Ascending aorta (tissue), 2 donors: ENCODE results near the gene ERV3-1. TPM values are rescaled to one million over a fixed set of nuclear protein-coding genes. Genes with fewer than 3 reads are reported as not detected.
"Not testable (repeated sequence)": the region's sequence is repeated elsewhere in the genome, so short reads cannot be mapped to it uniquely, and the experiment has no call there.

Experiments used
- DNase-seq, 2 donors: peaks; one replicate each; pipeline ENCODE4 v3.0.0-alpha.2; 2019; ENCODE audit warnings: low spot score in 2 of 2
- H3K27ac ChIP-seq, 2 donors: fragments of 200-600 bp; sonication (generic); one replicate each; pipeline ENCODE4 v1.5.1; 2016 to 2017; ENCODE audit warnings: mild to moderate bottlenecking in 1 of 2
- H3K27me3 ChIP-seq: fragments of 200-600 bp; sonication (generic); one replicate; pipeline ENCODE4 v1.5.1; 2017
- H3K36me3 ChIP-seq, 2 donors: fragments of 200-600 bp; sonication (generic); one replicate each; pipeline ENCODE4 v1.5.1; 2016
- H3K4me1 ChIP-seq, 2 donors: fragments of 200-600 bp; sonication (generic); one replicate each; pipeline ENCODE4 v1.5.1; 2016 to 2017; ENCODE audit warnings: mild to moderate bottlenecking in 1 of 2
- H3K4me3 ChIP-seq, 2 donors: fragments of 200-600 bp; sonication (generic); one replicate each; pipeline ENCODE4 v1.5.1; 2016 to 2017; ENCODE audit warnings: mild to moderate bottlenecking in 1 of 2
- H3K9me3 ChIP-seq, 2 donors: fragments of 200-600 bp; sonication (generic); one replicate each; pipeline ENCODE4 v1.5.1; 2016
- intact Hi-C: fragments of 100-400 bp; cut with DNase I; formaldehyde crosslinking; loops from one replicate; pipeline ENCODE4 v1.15.1; 2023
- total RNA-seq: library from RNA; depleted of rRNA; stranded (reverse); fragments of >200 nt; gene quantifications from one replicate; pipeline ENCODE4 v1.1.0, GENCODE V29; 2016
- TF ChIP-seq, protein P1 (sequence below), 3 experiments: fragments of 200-600 bp in 2 of 3; fragments of 450-650 bp in 1 of 3; sonication (generic) in 2 of 3; IDR thresholded peaks; one replicate each; pipeline ENCODE4 v1.5.1; 2016 to 2019; ENCODE audit warnings: antibody characterized with exemption in 3 of 3, mild to moderate bottlenecking in 1 of 3, moderate library complexity in 1 of 3

The ERV3-1 gene
- total RNA-seq, 1 donor from 2014 or later, result 9.5 TPM

DNA sequence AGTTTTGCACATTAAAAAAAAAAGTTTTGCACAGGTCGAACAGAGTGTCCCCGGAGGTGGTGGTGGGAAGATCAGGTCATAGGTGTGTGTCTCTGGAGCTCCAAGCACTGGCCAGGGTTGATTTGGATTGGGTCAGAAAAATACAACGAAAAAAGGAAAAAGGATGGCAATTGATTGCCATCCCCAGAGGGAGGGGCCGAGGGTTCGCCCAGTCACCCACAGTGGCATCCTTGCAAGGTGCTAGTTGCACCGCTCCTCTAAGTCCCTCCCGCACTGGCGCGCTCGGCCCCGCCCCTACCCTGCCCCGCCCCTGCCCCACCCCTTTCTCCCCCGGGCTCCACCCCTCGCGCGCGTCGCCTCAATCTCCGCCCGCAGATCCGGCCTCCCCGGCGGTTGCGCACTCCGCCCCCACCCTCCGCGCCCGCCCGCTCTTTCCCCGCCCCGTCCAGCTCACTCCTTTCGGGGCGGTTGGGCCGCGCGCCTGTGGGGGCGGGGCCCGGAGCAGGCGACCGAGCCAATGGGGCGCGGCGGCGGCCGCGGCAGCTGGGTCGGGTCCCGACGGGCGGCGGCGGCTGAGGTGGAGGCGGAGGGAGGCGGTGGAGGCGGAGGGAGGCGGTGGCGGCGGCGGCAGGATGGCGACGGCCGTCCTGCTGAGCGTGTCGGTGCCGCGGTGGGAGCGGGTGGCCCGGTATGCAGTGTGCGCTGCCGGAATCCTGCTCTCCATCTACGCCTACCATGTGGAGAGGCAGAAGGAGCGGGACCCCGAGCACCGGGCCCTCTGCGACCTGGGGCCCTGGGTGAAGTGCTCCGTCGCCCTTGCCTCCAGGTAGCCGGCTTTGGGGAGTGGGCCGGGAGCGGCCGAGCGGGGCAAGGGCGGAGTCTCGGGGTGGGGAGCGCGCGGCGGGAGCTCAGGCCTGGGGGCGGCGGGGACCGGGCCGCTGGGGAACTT is 31.5 kb upstream of the ERV3-1 start:
- peak overlapping the region; percentile 86 to 98 for H3K4me3 ChIP-seq
- peak overlapping the region; percentile 86 to 87 for H3K27ac ChIP-seq
- peaks cover 0 to 5% of the 10 kb centered on the region in 2 donors for H3K4me1 ChIP-seq
- no peaks in the 10 kb centered on the region for H3K9me3 ChIP-seq
- DNase-seq, result peak; percentile 74 to 96
- TF ChIP-seq, protein P1, sequence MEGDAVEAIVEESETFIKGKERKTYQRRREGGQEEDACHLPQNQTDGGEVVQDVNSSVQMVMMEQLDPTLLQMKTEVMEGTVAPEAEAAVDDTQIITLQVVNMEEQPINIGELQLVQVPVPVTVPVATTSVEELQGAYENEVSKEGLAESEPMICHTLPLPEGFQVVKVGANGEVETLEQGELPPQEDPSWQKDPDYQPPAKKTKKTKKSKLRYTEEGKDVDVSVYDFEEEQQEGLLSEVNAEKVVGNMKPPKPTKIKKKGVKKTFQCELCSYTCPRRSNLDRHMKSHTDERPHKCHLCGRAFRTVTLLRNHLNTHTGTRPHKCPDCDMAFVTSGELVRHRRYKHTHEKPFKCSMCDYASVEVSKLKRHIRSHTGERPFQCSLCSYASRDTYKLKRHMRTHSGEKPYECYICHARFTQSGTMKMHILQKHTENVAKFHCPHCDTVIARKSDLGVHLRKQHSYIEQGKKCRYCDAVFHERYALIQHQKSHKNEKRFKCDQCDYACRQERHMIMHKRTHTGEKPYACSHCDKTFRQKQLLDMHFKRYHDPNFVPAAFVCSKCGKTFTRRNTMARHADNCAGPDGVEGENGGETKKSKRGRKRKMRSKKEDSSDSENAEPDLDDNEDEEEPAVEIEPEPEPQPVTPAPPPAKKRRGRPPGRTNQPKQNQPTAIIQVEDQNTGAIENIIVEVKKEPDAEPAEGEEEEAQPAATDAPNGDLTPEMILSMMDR (IDR thresholded peaks at IDR 0.05), result peak in 1 of 3 experiments; percentile 7
- H3K27me3 ChIP-seq, result no peaks in the 10 kb centered on the region
- intact Hi-C loops, result loop anchor here (1.0 to 10.0 kb wide), 7 partner anchors 32 to 834 kb away; partner anchors contain the start of genes ERV3-1, VKORC1L1, ZNF107 and ZNF680
- no peaks in the 10 kb centered on the region for H3K36me3 ChIP-seq

DNA sequence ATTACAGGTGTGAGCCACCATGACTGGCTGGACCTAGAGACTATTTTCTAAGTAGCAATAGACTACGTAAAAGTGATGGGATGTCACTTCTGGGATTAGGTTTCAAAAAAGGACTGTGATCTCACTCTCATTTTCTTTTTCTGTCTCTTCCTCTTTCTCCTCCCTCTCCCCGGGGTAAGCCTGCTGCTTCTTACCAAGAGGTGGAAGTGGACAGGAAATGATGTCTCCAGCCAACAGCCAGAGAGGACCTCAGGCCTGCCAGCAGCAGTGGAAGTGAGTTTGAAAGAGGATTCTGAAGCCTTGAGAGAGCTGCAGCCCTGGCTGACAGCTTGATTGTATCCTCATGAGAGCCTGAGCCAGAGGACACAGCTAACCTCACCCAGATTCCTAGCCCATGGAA is 30.0 kb upstream of the ERV3-1 start:
- not testable (repeated sequence) for H3K4me1 ChIP-seq, H3K27me3 ChIP-seq, H3K4me3 ChIP-seq, DNase-seq, H3K36me3 ChIP-seq, H3K9me3 ChIP-seq
- peak overlapping the region; percentile 5 to 31 for H3K27ac ChIP-seq
- intact Hi-C loops, result loop anchor here (5.0 to 10.0 kb wide), 5 partner anchors 46 to 836 kb away; partner anchors contain the start of genes VKORC1L1, ZNF107, ZNF680 and ZNF736

DNA sequence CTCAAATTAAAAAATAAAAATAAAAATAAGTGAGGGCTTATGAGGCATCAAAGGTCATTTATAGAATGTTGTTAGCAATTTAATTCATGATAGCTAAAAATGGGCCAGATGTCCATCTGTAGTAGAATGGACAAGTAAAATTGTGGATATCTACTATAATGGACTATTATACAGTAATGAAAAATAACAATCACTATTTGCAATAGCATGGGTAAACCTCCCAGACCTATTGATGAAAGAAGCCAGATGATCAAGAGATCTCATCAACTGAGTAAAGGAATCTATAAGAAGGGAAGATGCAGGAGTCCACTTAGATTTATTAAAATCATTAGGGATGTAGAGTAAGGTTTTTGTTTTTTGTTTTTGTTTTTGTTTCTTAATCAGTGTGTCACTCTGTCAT is 29.0 kb upstream of the ERV3-1 start:
- H3K36me3 ChIP-seq, H3K4me1 ChIP-seq, DNase-seq, H3K9me3 ChIP-seq, H3K4me3 ChIP-seq, H3K27ac ChIP-seq, H3K27me3 ChIP-seq: not testable (repeated sequence)
- intact Hi-C loops, result loop anchor here (5.0 to 10.0 kb wide), 5 partner anchors 47 to 837 kb away; partner anchors contain the start of genes VKORC1L1, ZNF107, ZNF680 and ZNF736

GRCh38 chr7:65034120-65034782 is 27.8 kb upstream of the ERV3-1 start:
- H3K4me1 ChIP-seq, H3K4me3 ChIP-seq, H3K27me3 ChIP-seq, DNase-seq, H3K36me3 ChIP-seq, H3K27ac ChIP-seq, H3K9me3 ChIP-seq: not testable (repeated sequence)
- intact Hi-C loops, result loop anchor here (10.0 kb wide), 2 partner anchors 369 to 719 kb away; partner anchors contain the start of genes ZNF107 and ZNF736

GRCh38 chr7:65033391-65033790 is 26.9 kb upstream of the ERV3-1 start:
- H3K36me3 ChIP-seq, H3K4me3 ChIP-seq, H3K27me3 ChIP-seq, DNase-seq, H3K4me1 ChIP-seq, H3K9me3 ChIP-seq, H3K27ac ChIP-seq: not testable (repeated sequence)
- intact Hi-C loops, result loop anchor here (10.0 kb wide), 2 partner anchors 369 to 719 kb away; partner anchors contain the start of genes ZNF107 and ZNF736

DNA sequence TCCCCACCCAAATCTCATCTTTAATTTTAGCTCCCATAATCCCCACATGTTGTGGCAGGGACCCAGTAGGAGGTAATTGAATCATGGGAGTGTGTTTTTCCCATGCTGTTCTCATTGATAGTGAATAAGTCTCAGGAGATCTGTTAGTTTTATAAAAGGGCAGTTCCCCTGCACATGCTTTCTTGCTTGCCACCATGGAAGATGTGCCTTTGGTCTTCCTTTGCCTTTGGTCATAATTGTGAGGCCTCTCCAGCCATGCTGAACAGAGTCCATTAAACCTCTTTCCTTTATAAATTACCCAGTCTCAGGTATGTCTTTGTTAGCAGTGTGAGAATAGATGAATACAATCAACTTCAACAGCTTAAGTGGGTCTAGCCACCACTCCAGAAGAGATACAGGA is 18.5 kb upstream of the ERV3-1 start:
- H3K4me3 ChIP-seq, intact Hi-C loops, DNase-seq, H3K9me3 ChIP-seq, H3K27me3 ChIP-seq, H3K36me3 ChIP-seq, H3K27ac ChIP-seq, H3K4me1 ChIP-seq: not testable (repeated sequence)

GRCh38 chr7:65020978-65021377 is 14.5 kb upstream of the ERV3-1 start:
- DNase-seq, H3K27me3 ChIP-seq, H3K27ac ChIP-seq, H3K36me3 ChIP-seq, H3K4me1 ChIP-seq, intact Hi-C loops, H3K4me3 ChIP-seq, H3K9me3 ChIP-seq: not testable (repeated sequence)

- H3K36me3 ChIP-seq, H3K27ac ChIP-seq, H3K9me3 ChIP-seq, DNase-seq, intact Hi-C loops, H3K4me3 ChIP-seq, H3K27me3 ChIP-seq: not testable (repeated sequence)
- peaks cover 4 to 10% of the 10 kb centered on the region in 2 donors for H3K4me1 ChIP-seq
These were observed 3.4 kb upstream of the ERV3-1 start for GRCh38 chr7:65009881-65010280.

DNA sequence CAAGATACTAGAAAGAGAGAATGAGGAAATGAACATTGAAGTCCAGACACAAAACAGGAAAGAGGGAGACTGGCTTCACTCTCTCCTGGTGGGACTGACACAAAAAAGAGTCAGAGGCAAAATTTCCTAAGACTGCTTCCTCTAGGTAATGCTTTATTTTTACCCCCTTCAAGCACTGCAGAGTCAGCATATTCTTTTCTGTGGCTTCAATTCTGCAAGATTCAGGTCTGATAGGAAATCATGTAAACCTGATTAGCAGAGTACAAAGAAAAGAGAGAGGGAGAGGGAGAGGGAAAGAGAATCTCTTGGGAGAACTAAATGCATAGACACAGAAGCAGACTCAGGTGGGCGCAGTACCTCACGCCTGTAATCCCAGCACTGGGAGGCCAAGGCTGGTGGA is 2.9 kb upstream of the ERV3-1 start:
- H3K27me3 ChIP-seq, H3K4me3 ChIP-seq, DNase-seq, H3K27ac ChIP-seq, intact Hi-C loops, H3K36me3 ChIP-seq, H3K9me3 ChIP-seq: not testable (repeated sequence)
- peaks cover 4 to 11% of the 10 kb centered on the region in 2 donors for H3K4me1 ChIP-seq

GRCh38 chr7:65007036-65007435 is 549 bp upstream of the ERV3-1 start:
- DNase-seq, result not testable (repeated sequence)

More at GRCh38 chr7:65007036-65007435, 549 bp upstream of the ERV3-1 start:
- Histone ChIP-seq H3K27ac (peak overlapping the region; percentile 80 to 90), H3K4me3 (peak overlapping the region; percentile 85 to 87), H3K4me1 (peaks cover 4 to 24% of the 10 kb centered on the region in 2 donors)
- H3K36me3 ChIP-seq, intact Hi-C loops, H3K27me3 ChIP-seq, H3K9me3 ChIP-seq: not testable (repeated sequence)
